GM18499 (cell line): ENCODE data around the gene CHD9.
A peak's percentile ranks its signal among the peaks of the same experiment; 100 is the strongest.
"Not testable (repeated sequence)": the region's sequence is repeated elsewhere in the genome, so short reads cannot be mapped to it uniquely, and the experiment has no call there.

ENCODE experiments used
- ATAC-seq: cut with Tn5 transposase; IDR thresholded peaks from one replicate; pipeline ENCODE4 v1.9.1; 2021; ENCODE audit warnings: moderate number of reproducible peaks; ENCODE audit not compliant: insufficient read depth, unreplicated experiment

CHD9 gene, protein sequence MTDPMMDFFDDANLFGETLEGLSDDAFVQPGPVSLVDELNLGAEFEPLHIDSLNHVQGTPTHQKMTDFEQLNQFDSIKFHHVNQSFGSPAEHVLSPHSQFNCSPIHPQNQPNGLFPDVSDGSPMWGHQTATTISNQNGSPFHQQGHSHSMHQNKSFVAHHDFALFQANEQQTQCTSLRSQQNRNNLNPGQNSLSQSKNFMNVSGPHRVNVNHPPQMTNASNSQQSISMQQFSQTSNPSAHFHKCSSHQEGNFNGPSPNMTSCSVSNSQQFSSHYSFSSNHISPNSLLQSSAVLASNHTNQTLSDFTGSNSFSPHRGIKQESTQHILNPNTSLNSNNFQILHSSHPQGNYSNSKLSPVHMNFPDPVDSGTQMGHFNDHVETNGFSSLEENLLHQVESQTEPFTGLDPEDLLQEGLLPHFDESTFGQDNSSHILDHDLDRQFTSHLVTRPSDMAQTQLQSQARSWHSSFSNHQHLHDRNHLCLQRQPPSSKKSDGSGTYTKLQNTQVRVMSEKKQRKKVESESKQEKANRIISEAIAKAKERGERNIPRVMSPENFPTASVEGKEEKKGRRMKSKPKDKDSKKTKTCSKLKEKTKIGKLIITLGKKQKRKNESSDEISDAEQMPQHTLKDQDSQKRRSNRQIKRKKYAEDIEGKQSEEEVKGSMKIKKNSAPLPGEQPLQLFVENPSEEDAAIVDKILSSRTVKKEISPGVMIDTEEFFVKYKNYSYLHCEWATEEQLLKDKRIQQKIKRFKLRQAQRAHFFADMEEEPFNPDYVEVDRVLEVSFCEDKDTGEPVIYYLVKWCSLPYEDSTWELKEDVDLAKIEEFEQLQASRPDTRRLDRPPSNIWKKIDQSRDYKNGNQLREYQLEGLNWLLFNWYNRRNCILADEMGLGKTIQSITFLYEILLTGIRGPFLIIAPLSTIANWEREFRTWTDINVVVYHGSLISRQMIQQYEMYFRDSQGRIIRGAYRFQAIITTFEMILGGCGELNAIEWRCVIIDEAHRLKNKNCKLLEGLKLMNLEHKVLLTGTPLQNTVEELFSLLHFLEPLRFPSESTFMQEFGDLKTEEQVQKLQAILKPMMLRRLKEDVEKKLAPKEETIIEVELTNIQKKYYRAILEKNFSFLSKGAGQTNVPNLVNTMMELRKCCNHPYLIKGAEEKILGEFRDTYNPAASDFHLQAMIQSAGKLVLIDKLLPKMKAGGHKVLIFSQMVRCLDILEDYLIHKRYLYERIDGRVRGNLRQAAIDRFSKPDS (N-terminal part only)

DNA sequence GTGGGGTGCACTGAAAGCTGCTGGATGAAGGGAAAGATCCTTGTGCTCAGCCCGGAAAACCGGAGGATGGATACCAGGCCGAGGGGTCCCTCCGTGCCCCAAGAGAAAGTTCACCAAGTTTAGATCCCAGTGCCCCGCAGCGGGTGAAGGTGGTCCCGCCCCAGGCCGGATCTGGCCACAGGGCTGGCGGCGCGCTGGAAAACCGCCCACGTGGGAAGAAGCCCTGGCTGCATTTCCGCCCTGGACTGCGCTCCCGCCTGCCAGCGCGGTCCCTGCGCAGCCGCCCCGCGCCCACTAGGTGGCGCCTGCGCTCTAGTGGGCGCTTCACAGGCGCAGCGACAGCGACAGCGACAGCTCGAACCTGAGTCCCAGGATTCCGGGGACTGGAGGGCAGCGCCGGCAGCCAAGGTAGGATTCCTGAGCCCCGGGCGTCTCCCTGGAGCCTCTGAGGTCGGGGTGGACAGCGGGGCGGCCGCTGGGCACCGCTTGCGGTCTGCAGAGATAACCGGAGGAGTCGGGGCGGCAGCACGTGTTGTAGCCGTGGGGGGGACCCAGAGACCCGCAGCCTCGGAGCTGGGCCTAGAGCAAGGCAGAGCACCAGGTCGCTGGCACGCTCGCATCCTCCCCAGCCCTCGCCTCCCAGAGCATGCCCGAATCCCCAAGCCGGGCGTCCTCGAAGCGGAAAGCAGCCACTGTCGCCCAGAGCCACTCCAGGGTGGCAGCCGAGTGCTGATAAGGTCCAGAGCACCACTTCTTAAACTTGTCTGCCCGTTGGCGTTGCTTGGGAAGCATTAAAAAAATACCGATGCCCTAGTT lies at the start of gene CHD9:
Gene CHD9, plus strand, starts transcription at position 322 of the 816 bp plus-strand sequence. CDS start 101,099 bp downstream, outside the sequence.
- ATAC-seq: peak; percentile 44

GRCh38 chr16:53007095-53007494 lies 47.7 kb upstream of the CHD9 start:
- ATAC-seq: no peak

DNA sequence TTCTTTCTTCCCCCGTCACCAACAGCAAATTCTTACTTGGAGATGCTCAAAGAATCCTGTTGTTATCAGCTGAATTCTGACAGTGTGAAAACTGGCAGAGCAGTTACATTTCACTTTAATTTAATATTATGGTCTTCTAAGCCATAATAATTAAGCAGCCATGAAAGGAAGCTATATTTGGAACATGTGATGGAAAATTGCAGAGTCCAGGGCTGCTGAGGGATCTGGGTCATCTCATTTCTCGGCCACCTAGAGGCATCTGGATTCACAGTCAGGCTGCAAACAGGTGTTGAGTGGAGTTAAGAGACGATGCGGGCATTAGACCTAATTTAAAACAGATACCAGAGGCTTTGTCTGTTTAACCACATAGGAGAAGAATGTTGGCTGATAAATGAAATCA lies 40.5 kb upstream of the CHD9 start:
- ATAC-seq: no peak

- no peak for ATAC-seq
Measured at GRCh38 chr16:53018834-53019416, 35.9 kb upstream of the CHD9 start.

GRCh38 chr16:53022374-53022773 lies 32.4 kb upstream of the CHD9 start:
- ATAC-seq: no peak

- no peak for ATAC-seq
Measured at GRCh38 chr16:53024045-53024444, 30.7 kb upstream of the CHD9 start.

GRCh38 chr16:53029971-53030370 lies 24.8 kb upstream of the CHD9 start:
- ATAC-seq: no peak

DNA sequence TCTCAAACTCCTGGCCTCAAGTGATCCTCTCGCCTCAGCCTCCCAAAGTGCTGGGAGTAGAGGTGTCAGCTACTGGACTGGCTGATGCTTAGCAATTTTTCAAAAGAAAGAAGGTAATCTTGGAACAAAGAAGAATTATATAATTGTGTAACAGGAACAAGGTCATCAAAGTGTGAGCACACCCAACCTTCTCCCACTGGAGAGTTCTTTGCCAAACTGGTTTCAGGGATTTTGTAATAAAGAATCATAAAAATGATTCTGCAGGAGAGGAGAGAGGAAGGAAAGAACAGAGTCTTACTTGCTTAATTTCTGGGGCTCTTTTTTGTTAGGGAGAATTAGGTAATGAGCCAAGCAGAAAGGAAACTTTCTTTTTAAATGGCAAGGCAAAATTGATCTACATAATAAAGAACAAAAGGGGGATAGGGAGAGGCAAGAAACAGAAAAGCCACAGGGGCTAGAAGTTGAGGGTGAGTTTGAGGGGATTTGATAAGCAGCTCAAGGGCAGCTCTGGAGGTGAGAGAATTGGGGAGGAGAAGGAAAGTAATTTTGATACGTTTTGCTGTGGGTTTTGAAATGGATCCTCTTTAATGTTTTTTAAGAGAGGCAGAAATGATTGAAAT lies 23.4 kb upstream of the CHD9 start:
- no peak for ATAC-seq

GRCh38 chr16:53034306-53034705 lies 20.5 kb upstream of the CHD9 start:
- no peak for ATAC-seq

- ATAC-seq: no peak
Measured at GRCh38 chr16:53035176-53035942, 19.4 kb upstream of the CHD9 start.

DNA sequence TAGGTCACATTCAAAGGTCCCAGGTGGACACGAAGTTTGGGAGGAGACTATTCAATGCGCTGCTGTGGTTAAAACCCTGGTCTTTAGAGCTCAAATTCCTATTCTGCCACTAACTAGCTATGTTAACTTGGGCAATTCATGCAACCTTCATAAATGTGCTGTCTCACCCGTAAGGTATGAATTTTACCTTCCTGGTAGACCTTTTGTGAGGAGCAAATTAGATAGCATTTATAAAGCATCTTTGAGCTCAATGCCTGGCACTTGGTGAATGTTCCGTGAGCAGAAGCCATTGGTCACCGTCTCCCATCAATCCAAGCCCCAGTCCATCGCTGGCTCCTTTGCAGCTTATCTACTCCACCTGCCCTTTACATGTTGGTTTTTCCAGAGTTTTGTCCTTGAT lies 18.7 kb upstream of the CHD9 start:
- no peak for ATAC-seq

GRCh38 chr16:53036711-53037110 lies 18.1 kb upstream of the CHD9 start:
- ATAC-seq: not testable (repeated sequence)

DNA sequence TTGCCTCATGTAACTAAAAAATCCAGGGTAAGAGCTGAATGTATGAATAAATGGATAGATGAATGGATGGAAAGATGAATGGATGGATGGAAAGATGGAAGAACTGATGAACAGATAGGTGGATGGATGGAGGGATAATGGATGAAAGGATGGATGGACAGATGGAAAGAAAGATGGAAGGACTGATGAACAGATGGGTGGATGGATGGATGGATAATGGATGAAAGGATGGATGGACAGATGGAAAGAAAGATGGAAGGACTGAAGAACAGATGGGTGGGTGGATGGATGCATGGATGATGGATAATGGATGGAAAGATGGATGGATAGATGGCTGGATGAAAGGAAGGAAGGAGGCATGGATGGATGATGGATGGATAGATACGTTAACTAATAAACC lies 14.0 kb upstream of the CHD9 start:
- no peak for ATAC-seq

GRCh38 chr16:53041320-53042051 lies 13.3 kb upstream of the CHD9 start:
- no peak for ATAC-seq

DNA sequence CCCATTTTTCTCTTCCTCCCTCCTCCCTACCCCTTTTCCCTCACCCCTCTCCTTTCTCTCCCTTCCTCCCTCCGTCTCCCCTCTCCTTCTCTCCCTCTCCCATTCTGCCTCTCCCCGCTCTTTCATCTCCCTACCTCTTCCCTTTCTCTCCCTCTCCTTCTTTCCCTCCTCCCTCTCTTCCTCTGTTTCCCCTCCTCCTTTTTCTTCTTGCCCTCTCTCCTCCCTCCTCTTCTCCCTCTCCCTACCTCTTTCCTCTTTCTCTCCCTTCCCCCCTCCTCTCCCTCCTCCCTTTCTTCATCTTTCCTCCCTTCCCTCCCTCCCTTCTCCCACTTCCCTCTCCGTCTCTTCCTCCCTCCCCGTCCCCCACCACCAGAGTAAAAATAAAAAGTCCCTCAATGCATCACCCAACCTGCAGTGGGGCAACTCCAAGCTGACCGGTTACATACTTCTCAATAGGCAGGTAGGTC lies 12.5 kb upstream of the CHD9 start:
- ATAC-seq: no peak

DNA sequence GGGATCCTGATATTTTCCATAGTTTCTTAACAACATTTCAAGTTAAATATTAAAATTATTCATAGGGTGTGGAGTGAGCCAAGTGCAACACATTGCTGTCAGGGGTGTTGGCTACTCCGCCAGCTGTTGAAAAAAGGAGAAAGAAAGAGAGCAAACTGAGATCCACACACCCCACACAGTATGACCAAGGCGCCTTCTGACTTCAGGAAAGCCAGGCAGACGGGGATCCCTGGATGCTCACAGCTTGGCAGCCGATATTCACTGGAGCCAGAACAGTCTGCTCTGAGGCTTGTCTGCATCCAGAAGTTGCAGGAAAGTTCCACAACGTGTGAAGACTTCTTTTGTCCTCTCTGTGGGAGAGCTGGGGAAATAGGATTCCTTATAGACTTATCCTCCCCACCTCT lies 11.4 kb upstream of the CHD9 start:
- no peak for ATAC-seq

GRCh38 chr16:53043986-53044601 lies 10.7 kb upstream of the CHD9 start:
- no peak for ATAC-seq
